IMR-90 (cell line): Measurements from ENCODE around the gene ATOH8. TPM values are rescaled to one million over a fixed set of nuclear protein-coding genes. Genes with fewer than 3 reads are reported as not detected.

Experiments
- ATAC-seq: fragments of 200-7000 bp; cut with Tn5 transposase; 2 replicates; pipeline ENCODE4 v1.9.1; 2020; ENCODE audit warnings: low read depth, mild to moderate bottlenecking, moderate library complexity
- BruUV-seq: library from RNA; stranded (reverse); fragments of 400-500 nt; replicated peaks from 2 replicates; lab custom pipeline; 2021; lab: Mats Ljungman, UMichigan
- CTCF ChIA-PET: fragments of 300-600 bp; formaldehyde crosslinking; extraction: SDS; loops from one replicate; lab custom pipeline; 2021; ENCODE audit warnings: antibody characterized with exemption; lab: Yijun Ruan, JAX
- POLR2A ChIA-PET: fragments of 300-600 bp; sonication (Branson Sonifier 250); formaldehyde crosslinking; loops from one replicate; lab custom pipeline; 2022; ENCODE audit warnings: antibody characterized with exemption; ENCODE audit not compliant: unreplicated experiment; lab: Charles Lee
- DNase-seq: peaks from one replicate; pipeline ENCODE4 v3.0.0; 2013
- H2AFZ ChIP-seq: replicated peaks from 2 replicates; pipeline ENCODE3; 2013; ENCODE audit warnings: low read length, mild to moderate bottlenecking; ENCODE audit not compliant: poor library complexity
- H2AK5ac ChIP-seq: 2 replicates; pipeline ENCODE4 v1.6.1; 2013; ENCODE audit warnings: low read depth, low read length, inconsistent platforms
- H2AK9ac ChIP-seq: replicated peaks from 2 replicates; pipeline ENCODE3; 2013; ENCODE audit warnings: mild to moderate bottlenecking, low read depth, low read length, moderate library complexity; ENCODE audit not compliant: poor library complexity
- H2BK120ac ChIP-seq: 2 replicates; pipeline ENCODE4 v1.6.1; 2013; ENCODE audit warnings: low read depth, low read length, inconsistent platforms
- H2BK15ac ChIP-seq: 3 replicates; pipeline ENCODE4 v1.6.1; 2013; ENCODE audit warnings: low read depth, low read length, inconsistent platforms
- H2BK20ac ChIP-seq: 2 replicates; pipeline ENCODE4 v1.6.1; 2013; ENCODE audit warnings: low read depth, mild to moderate bottlenecking, inconsistent platforms, low read length, moderate library complexity
- H2BK5ac ChIP-seq: 2 replicates; pipeline ENCODE4 v1.6.1; 2013; ENCODE audit warnings: mild to moderate bottlenecking, low read depth, low read length, inconsistent platforms; ENCODE audit not compliant: poor library complexity, severe bottlenecking
- H3K14ac ChIP-seq: replicated peaks from 2 replicates; pipeline ENCODE4 v1.6.1; 2013; ENCODE audit warnings: low read depth, low read length, inconsistent platforms
- H3K18ac ChIP-seq: 2 replicates; pipeline ENCODE4 v1.6.1; 2013; ENCODE audit warnings: low read depth, low read length, control low read depth
- H3K23ac ChIP-seq: 2 replicates; pipeline ENCODE4 v1.6.1; 2013; ENCODE audit warnings: low read depth, low read length, inconsistent platforms
- H3K27ac ChIP-seq: 2 replicates; pipeline ENCODE4 v1.5.1; 2013; ENCODE audit warnings: mild to moderate bottlenecking, control low read depth, low read length; ENCODE audit not compliant: insufficient read depth
- H3K27me3 ChIP-seq: 2 replicates; pipeline ENCODE4 v1.6.1; 2013; ENCODE audit warnings: low read length; ENCODE audit not compliant: control insufficient read depth, insufficient read depth
- H3K36me3 ChIP-seq: 2 replicates; pipeline ENCODE4 v1.6.1; 2013; ENCODE audit warnings: low read length, mixed read lengths; ENCODE audit not compliant: control insufficient read depth, insufficient read depth
- H3K4ac ChIP-seq: 2 replicates; pipeline ENCODE4 v1.6.1; 2013; ENCODE audit warnings: low read depth, low read length, inconsistent platforms
- H3K4me1 ChIP-seq: 2 replicates; pipeline ENCODE4 v1.6.1; 2013; ENCODE audit warnings: low read length, mixed read lengths; ENCODE audit not compliant: control insufficient read depth, insufficient read depth
- H3K4me2 ChIP-seq: 2 replicates; pipeline ENCODE4 v1.6.1; 2013; ENCODE audit warnings: low read depth, mild to moderate bottlenecking, control low read depth, low read length, moderate library complexity
- H3K4me3 ChIP-seq: 2 replicates; pipeline ENCODE4 v1.5.1; 2013; ENCODE audit warnings: low read depth, mild to moderate bottlenecking, control low read depth, low read length, moderate library complexity; ENCODE audit not compliant: insufficient read depth
- H3K56ac ChIP-seq: 2 replicates; pipeline ENCODE4 v1.6.1; 2013; ENCODE audit warnings: low read length, inconsistent platforms; ENCODE audit not compliant: insufficient read depth; ENCODE audit errors: extremely low read depth
- H3K79me1 ChIP-seq, 2 experiments: 2 replicates each; pipeline ENCODE4 v1.6.1; 2013; ENCODE audit warnings: low read length in 2 of 2, inconsistent platforms in 1 of 2, low read depth in 1 of 2
- H3K9ac ChIP-seq: 2 replicates; pipeline ENCODE4 v1.6.1; 2013; ENCODE audit warnings: low read depth, low read length, control low read depth
- H3K9me1 ChIP-seq: 2 replicates; pipeline ENCODE4 v1.6.1; 2013; ENCODE audit warnings: low read length, inconsistent platforms; ENCODE audit not compliant: insufficient read depth
- H3K9me3 ChIP-seq: 2 replicates; pipeline ENCODE4 v1.6.1; 2013; ENCODE audit warnings: low read length; ENCODE audit not compliant: control insufficient read depth, insufficient read depth
- H4K20me1 ChIP-seq: 2 replicates; pipeline ENCODE4 v1.6.1; 2013; ENCODE audit warnings: low read length, inconsistent platforms; ENCODE audit not compliant: insufficient read depth
- H4K5ac ChIP-seq: 2 replicates; pipeline ENCODE4 v1.6.1; 2013; ENCODE audit warnings: mild to moderate bottlenecking, low read depth, low read length, control low read depth
- H4K8ac ChIP-seq, 2 experiments: 2 replicates each; pipeline ENCODE4 v1.6.1; 2013; ENCODE audit warnings: low read depth in 2 of 2, low read length in 2 of 2, control low read depth in 1 of 2, inconsistent platforms in 1 of 2
- H4K91ac ChIP-seq: 2 replicates; pipeline ENCODE4 v1.6.1; 2013; ENCODE audit warnings: low read depth, low read length, inconsistent platforms; ENCODE audit not compliant: insufficient read depth
- POLR2A ChIP-seq: IDR thresholded peaks from 2 replicates; pipeline ENCODE4 v1.6.1; 2012; ENCODE audit warnings: mild to moderate bottlenecking, low read depth, low read length
- RFX5 ChIP-seq: IDR thresholded peaks from 2 replicates; pipeline ENCODE4 v1.8.0; 2012; ENCODE audit warnings: low read depth, mild to moderate bottlenecking, low read length, moderate library complexity
- WGBS, 2 experiments: methylation state at CpG; one replicate each; pipeline versions ENCODE4 v1.1.5 to v1.1.7; 2013; ENCODE audit warnings: missing lambda C conversion rate in 2 of 2; ENCODE audit not compliant: insufficient read length in 1 of 2; ENCODE audit errors: extremely low coverage in 2 of 2; 5-methylcytosine and 5-hydroxymethylcytosine counted together
- dilution Hi-C: fragments of 300-500 bp; cut with HindIII; formaldehyde crosslinking; loops from one replicate; pipeline ENCODE4 v1.14.3; 2018; ENCODE audit warnings: low sequenced_read_pairs; ENCODE audit not compliant: unreplicated experiment
- in situ Hi-C: fragments of 300-500 bp; cut with MboI; formaldehyde crosslinking; loops from 3 replicates; pipeline ENCODE4 v1.14.3; 2019; ENCODE audit warnings: low sequenced_read_pairs, inconsistent platforms, mixed read lengths
- intact Hi-C: fragments of 100-400 bp; cut with micrococcal nuclease; formaldehyde crosslinking; loops from 2 replicates; pipeline ENCODE4 v1.10.0; 2022
- polyA plus RNA-seq, 3 experiments: library from polyadenylated mRNA; depleted of rRNA; stranded (reverse); fragments of >200 nt; gene quantifications; 2 replicates each; pipeline ENCODE4 v1.2.3, GENCODE V29; 2012; ENCODE audit warnings: low replicate concordance in 1 of 3
- total RNA-seq: library from RNA; depleted of rRNA; stranded (reverse); fragments of >200 nt; gene quantifications from 2 replicates; pipeline ENCODE4 v1.2.3, GENCODE V29; 2012

Gene ATOH8
- total and polyA plus RNA-seq, 2 of the 4 experiments (the other 2 are of a cell fraction), result 7.9 to 9.0 TPM

DNA sequence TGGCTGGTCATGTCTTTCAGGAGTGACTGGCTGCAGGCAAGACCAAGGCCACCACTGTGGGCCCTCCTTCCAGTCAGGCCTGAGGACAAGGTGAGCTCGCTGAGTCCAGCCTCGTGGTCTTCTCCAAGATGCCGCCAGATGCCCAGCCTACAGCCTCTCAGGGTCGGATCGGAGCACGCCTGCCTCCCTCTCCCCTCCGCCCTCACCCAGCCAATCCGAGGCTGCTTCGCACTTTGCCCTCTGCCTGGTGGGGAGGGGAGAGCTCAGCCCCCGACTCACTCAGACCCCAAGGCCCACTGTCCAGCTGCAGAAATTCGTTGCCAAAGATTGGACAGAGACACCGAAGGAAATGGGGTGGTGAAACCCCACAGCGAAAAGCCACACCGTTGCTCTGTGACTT is 33.1 kb downstream of the ATOH8 start:
- H2BK20ac ChIP-seq, result no peak overlapping the region
- no peak overlapping the region for H2AFZ ChIP-seq
- H3K4me1 ChIP-seq, result peaks cover 12% of the 10 kb centered on the region; the same call in 1 of the 2 replicates
- H4K5ac ChIP-seq, result no peak overlapping the region
- 89% methylated on average over 4 of the region's 14 CpGs; no CpG with 5 or more reads in 1 of the 2 experiments for WGBS, 2 experiments
- H4K8ac ChIP-seq, result no peak overlapping the region
- CTCF ChIA-PET, result no interaction called here
- H3K23ac ChIP-seq, result no peak overlapping the region
- peaks cover 18% of the 10 kb centered on the region for H3K9me1 ChIP-seq
- no TSS peak for BruUV-seq
- H3K36me3 ChIP-seq, result peaks cover 27% of the 10 kb centered on the region
- 0 out of 2 replicates have a peak overlapping the region, but pooled peaks have one; percentile 39 for H3K14ac ChIP-seq
- H4K20me1 ChIP-seq, result no peaks in the 10 kb centered on the region; the same call in 1 of the 2 replicates
- no peak overlapping the region for H2BK5ac ChIP-seq
- intact Hi-C loops (no loop called here), in situ Hi-C loops (no loop called here), dilution Hi-C loops (no loop called here)
- H2BK15ac ChIP-seq, result no peak overlapping the region
- DNase-seq (no peak), ATAC-seq (no peak)
- H3K4me3 ChIP-seq, result no peak overlapping the region
- H4K91ac ChIP-seq, result no peak overlapping the region
- no peak overlapping the region for H3K4ac ChIP-seq
- peaks cover 0 to 11% of the 10 kb centered on the region in 2 experiments; a peak in 3 of 4 replicates for H3K79me1 ChIP-seq
- TF ChIP-seq RFX5 (no peak), POLR2A (no peak)
- no peaks in the 10 kb centered on the region for H3K9me3 ChIP-seq
- H2BK120ac ChIP-seq, result no peak overlapping the region; the same call in 1 of the 2 replicates
- 0 out of 2 replicates have a peak overlapping the region, but pooled peaks have one; percentile 23 for H2AK5ac ChIP-seq
- POLR2A ChIA-PET, result no interaction called here
- no peak overlapping the region for H3K4me2 ChIP-seq
- no peak overlapping the region for H3K27ac ChIP-seq
- no peak overlapping the region for H3K56ac ChIP-seq
- no peak overlapping the region for H3K18ac ChIP-seq
- no peaks in the 10 kb centered on the region for H3K27me3 ChIP-seq
- H3K9ac ChIP-seq, result no peak overlapping the region
- peak overlapping the region; percentile 65 for H2AK9ac ChIP-seq
